ENCODE data around the gene CEP170B.

Gene CEP170B

GRCh38 chr14:104933746-104934733 is 69.0 kb downstream of the CEP170B start:
- Histone ChIP-seq H3K18ac (ENCODE audit: low read length) (no peak overlapping the region), H3K27me3 (ENCODE audit: insufficient read depth, low read length) (peaks cover 48% of the 10 kb centered on the region), H2AFZ (ENCODE audit: insufficient read depth, low read length, poor library complexity) (no peak overlapping the region), H2BK5ac (ENCODE audit: low read depth, low read length, poor library complexity) (no peak overlapping the region), H2AK5ac (ENCODE audit: low read length) (no peak overlapping the region), H2BK12ac (ENCODE audit: low read length) (no peak overlapping the region), H3K4ac (ENCODE audit: low read depth, low read length) (no peak overlapping the region), H3K4me3 (ENCODE audit: low read depth, low read length) (no peak overlapping the region), H3K4me2 (ENCODE audit: low read length) (no peak overlapping the region), H3K36me3 (ENCODE audit: control insufficient read depth in 1 of 2, insufficient read depth in 2 of 2, low read length in 2 of 2) (no peaks in the 10 kb centered on the region), H3K79me1 (ENCODE audit: low read length) (no peaks in the 10 kb centered on the region), H3K79me2 (ENCODE audit: control insufficient read depth, insufficient read depth, low read length, poor library complexity) (no peaks in the 10 kb centered on the region), H3K4me1 (ENCODE audit: control insufficient read depth in 1 of 2, insufficient read depth in 2 of 2, low read length in 2 of 2) (peaks cover 0 to 2% of the 10 kb centered on the region in 2 experiments), H2BK120ac (ENCODE audit: insufficient read depth, low read length, poor library complexity) (no peak overlapping the region), H3K23ac (ENCODE audit: low read length) (no peak overlapping the region), H3K14ac (ENCODE audit: low read length) (no peak overlapping the region), H4K91ac (ENCODE audit: low read depth, low read length) (no peak overlapping the region), H3K9ac (ENCODE audit: low read length) (no peak overlapping the region), H3K9me3 (ENCODE audit: insufficient read depth, low read depth, low read length) (peaks cover 13% of the 10 kb centered on the region), H4K12ac (ENCODE audit: low read depth, low read length) (no peak overlapping the region), H4K8ac (ENCODE audit: low read depth, low read length) (no peak overlapping the region), H3K27ac (ENCODE audit: low read depth, low read length) (no peak overlapping the region)
- no peak for DNase-seq
- WGBS (ENCODE audit: extremely low coverage, insufficient coverage, insufficient read length): no CpG with 5 or more reads among the region's 42 CpGs

GRCh38 chr14:104935026-104935650 is 70.1 kb downstream of the CEP170B start:
- Histone ChIP-seq H3K23ac (ENCODE audit: low read length) (no peak overlapping the region), H3K36me3 (ENCODE audit: control insufficient read depth in 1 of 2, insufficient read depth in 2 of 2, low read length in 2 of 2) (no peaks in the 10 kb centered on the region), H3K4me1 (ENCODE audit: control insufficient read depth in 1 of 2, insufficient read depth in 2 of 2, low read length in 2 of 2) (peaks cover 0 to 2% of the 10 kb centered on the region in 2 experiments), H2BK5ac (ENCODE audit: low read depth, low read length, poor library complexity) (no peak overlapping the region), H3K4ac (ENCODE audit: low read depth, low read length) (no peak overlapping the region), H4K12ac (ENCODE audit: low read depth, low read length) (no peak overlapping the region), H2BK120ac (ENCODE audit: insufficient read depth, low read length, poor library complexity) (no peak overlapping the region), H3K79me1 (ENCODE audit: low read length) (no peaks in the 10 kb centered on the region), H3K18ac (ENCODE audit: low read length) (no peak overlapping the region), H2AFZ (ENCODE audit: insufficient read depth, low read length, poor library complexity) (no peak overlapping the region), H3K79me2 (ENCODE audit: control insufficient read depth, insufficient read depth, low read length, poor library complexity) (no peaks in the 10 kb centered on the region), H3K27ac (ENCODE audit: low read depth, low read length) (no peak overlapping the region), H3K4me3 (ENCODE audit: low read depth, low read length) (no peak overlapping the region), H4K8ac (ENCODE audit: low read depth, low read length) (no peak overlapping the region), H3K9me3 (ENCODE audit: insufficient read depth, low read depth, low read length) (peaks cover 15% of the 10 kb centered on the region), H3K14ac (ENCODE audit: low read length) (no peak overlapping the region), H2AK5ac (ENCODE audit: low read length) (no peak overlapping the region), H3K4me2 (ENCODE audit: low read length) (no peak overlapping the region), H3K9ac (ENCODE audit: low read length) (no peak overlapping the region), H4K91ac (ENCODE audit: low read depth, low read length) (no peak overlapping the region), H3K27me3 (ENCODE audit: insufficient read depth, low read length) (peaks cover 48% of the 10 kb centered on the region), H2BK12ac (ENCODE audit: low read length) (no peak overlapping the region)
- no CpG with 5 or more reads among the region's 3 CpGs for WGBS (ENCODE audit: extremely low coverage, insufficient coverage, insufficient read length)
- DNase-seq: no peak

GRCh38 chr14:104935955-104936354 is 70.9 kb downstream of the CEP170B start:
- no peak overlapping the region for H4K8ac ChIP-seq (ENCODE audit: low read depth, low read length)
- no peaks in the 10 kb centered on the region for H3K79me2 ChIP-seq (ENCODE audit: control insufficient read depth, insufficient read depth, low read length, poor library complexity)
- no peak overlapping the region for H2AK5ac ChIP-seq (ENCODE audit: low read length)
- H3K18ac ChIP-seq (ENCODE audit: low read length): no peak overlapping the region
- no peak overlapping the region for H4K91ac ChIP-seq (ENCODE audit: low read depth, low read length)
- H2AFZ ChIP-seq (ENCODE audit: insufficient read depth, low read length, poor library complexity): no peak overlapping the region
- DNase-seq: no peak
- H4K12ac ChIP-seq (ENCODE audit: low read depth, low read length): no peak overlapping the region
- H3K4ac ChIP-seq (ENCODE audit: low read depth, low read length): no peak overlapping the region
- no peaks in the 10 kb centered on the region for H3K36me3 ChIP-seq (ENCODE audit: control insufficient read depth in 1 of 2, insufficient read depth in 2 of 2, low read length in 2 of 2)
- H3K9ac ChIP-seq (ENCODE audit: low read length): no peak overlapping the region
- H2BK12ac ChIP-seq (ENCODE audit: low read length): no peak overlapping the region
- no peak overlapping the region for H3K14ac ChIP-seq (ENCODE audit: low read length)
- H3K4me2 ChIP-seq (ENCODE audit: low read length): no peak overlapping the region
- H3K27ac ChIP-seq (ENCODE audit: low read depth, low read length): no peak overlapping the region
- no peak overlapping the region for H2BK120ac ChIP-seq (ENCODE audit: insufficient read depth, low read length, poor library complexity)
- H3K27me3 ChIP-seq (ENCODE audit: insufficient read depth, low read length): peaks cover 41% of the 10 kb centered on the region
- H3K23ac ChIP-seq (ENCODE audit: low read length): no peak overlapping the region
- no peak overlapping the region for H2BK5ac ChIP-seq (ENCODE audit: low read depth, low read length, poor library complexity)
- peaks cover 15% of the 10 kb centered on the region for H3K9me3 ChIP-seq (ENCODE audit: insufficient read depth, low read depth, low read length)
- no peak overlapping the region for H3K4me3 ChIP-seq (ENCODE audit: low read depth, low read length)
- peaks cover 0 to 2% of the 10 kb centered on the region in 2 experiments for H3K4me1 ChIP-seq (ENCODE audit: control insufficient read depth in 1 of 2, insufficient read depth in 2 of 2, low read length in 2 of 2)
- no CpG with 5 or more reads among the region's 2 CpGs for WGBS (ENCODE audit: extremely low coverage, insufficient coverage, insufficient read length)
- no peaks in the 10 kb centered on the region for H3K79me1 ChIP-seq (ENCODE audit: low read length)

GRCh38 chr14:104936361-104937155 is 71.5 kb downstream of the CEP170B start:
- Histone ChIP-seq H3K4me3 (ENCODE audit: low read depth, low read length) (no peak overlapping the region), H2BK5ac (ENCODE audit: low read depth, low read length, poor library complexity) (no peak overlapping the region), H3K9me3 (ENCODE audit: insufficient read depth, low read depth, low read length) (peaks cover 14% of the 10 kb centered on the region), H3K4me1 (ENCODE audit: control insufficient read depth in 1 of 2, insufficient read depth in 2 of 2, low read length in 2 of 2) (peaks cover 0 to 2% of the 10 kb centered on the region in 2 experiments), H4K8ac (ENCODE audit: low read depth, low read length) (no peak overlapping the region), H3K27me3 (ENCODE audit: insufficient read depth, low read length) (peaks cover 36% of the 10 kb centered on the region), H2AFZ (ENCODE audit: insufficient read depth, low read length, poor library complexity) (no peak overlapping the region), H4K91ac (ENCODE audit: low read depth, low read length) (no peak overlapping the region), H2AK5ac (ENCODE audit: low read length) (no peak overlapping the region), H3K36me3 (ENCODE audit: control insufficient read depth in 1 of 2, insufficient read depth in 2 of 2, low read length in 2 of 2) (no peaks in the 10 kb centered on the region), H2BK12ac (ENCODE audit: low read length) (no peak overlapping the region), H3K9ac (ENCODE audit: low read length) (no peak overlapping the region), H2BK120ac (ENCODE audit: insufficient read depth, low read length, poor library complexity) (no peak overlapping the region), H3K18ac (ENCODE audit: low read length) (no peak overlapping the region), H3K79me1 (ENCODE audit: low read length) (no peaks in the 10 kb centered on the region), H3K4ac (ENCODE audit: low read depth, low read length) (no peak overlapping the region), H3K27ac (ENCODE audit: low read depth, low read length) (no peak overlapping the region), H3K4me2 (ENCODE audit: low read length) (no peak overlapping the region), H4K12ac (ENCODE audit: low read depth, low read length) (no peak overlapping the region), H3K79me2 (ENCODE audit: control insufficient read depth, insufficient read depth, low read length, poor library complexity) (no peaks in the 10 kb centered on the region), H3K23ac (ENCODE audit: low read length) (no peak overlapping the region), H3K14ac (ENCODE audit: low read length) (no peak overlapping the region)
- WGBS (ENCODE audit: extremely low coverage, insufficient coverage, insufficient read length): no CpG with 5 or more reads among the region's 10 CpGs
- no peak for DNase-seq

All from trophoblast cell (in vitro differentiated cells and primary cell).